H1 (cell line): ENCODE results near the gene EXOSC5. TPM values are rescaled to one million over a fixed set of nuclear protein-coding genes. Genes with fewer than 3 reads are reported as not detected.

Experiments
- CEBPB ChIP-seq: IDR thresholded peaks from 2 replicates; pipeline ENCODE4 v1.6.1; 2012; ENCODE audit warnings: low read depth, low read length
- TEAD4 ChIP-seq: IDR thresholded peaks from 2 replicates; pipeline ENCODE4 v1.6.1; 2012; ENCODE audit warnings: low read depth, low read length, inconsistent platforms, mixed read lengths
- polyA plus RNA-seq, 7 experiments: library from polyadenylated mRNA; depleted of rRNA in 3 of 7; stranded (reverse) in 5 of 7; unstranded in 2 of 7; fragments of >200 nt in 5 of 7; fragments of 200-250 nt in 2 of 7; gene quantifications; 1 replicate in 5 of 7; 2 replicates in 1 of 7; 4 replicates in 1 of 7; pipeline versions ENCODE4 v1.2.1 to v1.2.3, GENCODE V29; 2011 to 2013; ENCODE audit warnings: missing spikeins in 2 of 7, mixed read lengths in 2 of 7
- total RNA-seq: library from RNA; stranded (reverse); fragmentation: NEBNext Ultra II Directional; extraction: Animal tissue kit (Norgen Biotek cat#: 25700); gene quantifications from 2 replicates; pipeline ENCODE4 v1.2.1, GENCODE V29; 2021

The EXOSC5 gene
- total and polyA plus RNA-seq, 2 of the 8 experiments (the other 6 are each of a cell fraction or from before 2014, with no cell fraction given) = 56.2 to 92.8 TPM

DNA sequence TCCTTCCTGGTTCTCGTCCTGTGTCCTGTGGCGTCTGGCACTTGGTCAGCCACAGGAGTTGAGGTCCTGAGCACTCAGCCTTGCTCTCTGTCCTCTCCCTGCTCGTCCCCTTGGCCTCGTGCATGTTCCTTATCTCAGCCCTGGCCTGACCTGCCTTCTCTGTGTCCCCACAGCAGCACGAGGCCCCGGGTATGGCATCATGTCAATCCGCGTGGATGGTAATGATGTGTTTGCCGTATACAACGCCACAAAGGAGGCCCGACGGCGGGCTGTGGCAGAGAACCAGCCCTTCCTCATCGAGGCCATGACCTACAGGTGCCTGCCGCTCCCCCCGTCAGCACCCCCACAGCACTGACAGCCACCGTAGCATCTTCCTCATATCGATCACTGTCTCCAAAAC, 25.3 kb upstream of the EXOSC5 start (continued):
- TF ChIP-seq TEAD4 (no peak), CEBPB (no peak)
